NCI-H69 (cell line): ENCODE data around the gene METTL27.
"Not testable (repeated sequence)": the region's sequence is repeated elsewhere in the genome, so short reads cannot be mapped to it uniquely, and the experiment has no call there.

ENCODE experiments used
- DNase-seq: peaks from one replicate; lab custom pipeline; 2025; lab: John Stamatoyannopoulos, UW

Gene METTL27

GRCh38 chr7:73869011-73869798 lies 26.9 kb upstream of the METTL27 start:
- DNase-seq = no peak

- DNase-seq = no peak
Measured at GRCh38 chr7:73866446-73866767, 24.1 kb upstream of the METTL27 start.

DNA sequence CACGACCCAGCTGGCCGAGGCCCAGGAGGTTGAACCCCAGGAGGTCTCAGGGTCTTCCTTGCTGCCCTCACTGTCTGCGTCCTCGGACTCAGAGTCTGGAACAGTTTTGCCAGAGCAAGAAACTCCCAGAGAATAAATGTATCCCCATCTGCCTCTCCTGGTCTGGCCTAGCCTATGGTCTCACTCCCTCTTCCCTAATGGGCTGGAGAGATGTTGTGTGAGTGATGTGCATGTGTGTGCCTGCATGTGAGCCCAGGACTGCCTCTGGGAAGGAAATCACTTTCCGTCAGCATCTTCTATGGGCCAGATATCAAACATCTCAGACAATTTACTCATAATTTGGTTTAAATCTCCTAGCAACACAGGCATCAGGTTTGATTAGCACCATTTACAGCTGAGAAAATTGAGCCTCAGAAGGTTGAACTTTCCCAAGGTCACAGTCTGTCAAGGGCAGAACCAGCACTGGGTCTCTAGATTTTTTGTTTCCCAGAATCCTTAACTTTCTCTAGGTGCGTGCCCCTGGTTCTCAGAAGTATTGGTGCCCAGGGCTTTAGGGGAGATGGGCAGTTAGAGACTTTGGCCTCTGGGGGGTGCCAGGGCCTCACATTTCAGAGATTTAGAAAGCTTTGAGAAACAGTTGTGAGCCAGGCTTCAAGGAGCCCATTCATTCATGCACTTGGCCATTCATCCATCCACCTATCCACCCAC lies 23.6 kb upstream of the METTL27 start:
- DNase-seq = peak; percentile 69

- peak; percentile 47 for DNase-seq
Measured at GRCh38 chr7:73864981-73865711, 22.8 kb upstream of the METTL27 start.

DNA sequence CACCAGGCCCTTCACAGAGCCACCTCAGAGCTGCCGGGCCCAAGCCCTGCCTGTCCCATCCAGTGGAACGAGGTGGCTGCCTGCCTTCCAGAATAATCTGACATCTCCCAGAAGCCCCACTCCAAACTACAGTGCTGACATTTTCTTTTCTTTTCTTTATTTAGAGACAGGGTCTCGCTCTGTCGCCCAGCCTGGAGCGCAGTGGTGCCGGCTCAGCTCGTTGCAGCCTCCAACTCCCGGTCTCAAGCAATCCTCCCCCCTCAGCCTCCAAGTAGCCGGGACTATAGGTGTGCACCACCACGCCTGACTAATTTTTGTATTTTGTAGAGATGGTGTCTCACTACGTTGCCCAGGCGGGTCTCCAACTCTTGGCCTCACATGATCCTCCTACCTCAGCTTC lies 19.0 kb upstream of the METTL27 start:
- DNase-seq = no peak

DNA sequence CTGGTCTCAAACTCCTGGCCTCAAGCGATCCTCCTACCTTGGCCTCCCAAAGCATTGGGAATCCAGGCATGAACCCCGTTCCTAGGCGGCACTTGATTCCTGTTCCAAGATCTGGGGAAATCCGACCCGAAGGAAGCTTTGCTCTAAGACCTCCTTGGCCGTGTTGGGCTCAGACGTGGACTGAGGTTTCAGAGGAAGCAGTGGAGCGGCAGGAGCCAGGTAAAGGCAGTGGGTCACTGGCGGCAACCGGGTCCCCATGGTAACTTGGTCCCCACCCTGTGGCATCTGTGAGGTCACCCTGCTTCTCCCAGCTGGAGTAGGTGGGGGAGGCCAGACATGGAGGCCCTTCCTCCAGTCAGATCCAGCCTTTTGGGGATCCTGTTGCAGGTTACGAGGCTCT lies 18.5 kb upstream of the METTL27 start, which contains the start of gene TMEM270:
Gene TMEM270, plus strand, starts transcription at position 301 of the 400 bp plus-strand sequence. Its CDS starts 36 bp downstream, at position 337.
- DNase-seq = no peak

DNA sequence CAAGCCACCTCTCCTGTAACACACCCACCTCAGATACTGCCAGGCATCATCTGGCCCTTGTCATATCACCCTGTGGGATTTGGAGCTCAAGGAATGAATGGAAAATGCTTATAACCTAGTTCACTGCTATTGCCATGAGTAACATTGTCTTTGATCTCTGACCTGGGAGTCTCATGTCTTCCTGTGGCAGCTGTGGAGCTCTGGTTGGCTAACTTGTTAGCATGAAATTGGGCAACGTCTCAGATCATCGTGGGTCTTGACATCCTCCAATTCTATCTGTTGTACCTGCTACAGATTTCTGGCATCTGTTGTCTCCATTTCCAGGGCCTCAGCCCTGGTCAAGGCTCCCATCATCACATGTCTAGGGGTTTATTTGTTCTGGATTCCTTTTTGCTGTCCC lies 16.5 kb upstream of the METTL27 start:
- DNase-seq = no peak

- no peak for DNase-seq
Measured at GRCh38 chr7:73856941-73857340, 14.6 kb upstream of the METTL27 start.

- no peak for DNase-seq
Measured at GRCh38 chr7:73852500-73852899, 10.2 kb upstream of the METTL27 start.

GRCh38 chr7:73851410-73852338 lies 9.4 kb upstream of the METTL27 start:
- DNase-seq = peak; percentile 67

GRCh38 chr7:73850781-73851207 lies 8.5 kb upstream of the METTL27 start:
- DNase-seq = peak; percentile 41

DNA sequence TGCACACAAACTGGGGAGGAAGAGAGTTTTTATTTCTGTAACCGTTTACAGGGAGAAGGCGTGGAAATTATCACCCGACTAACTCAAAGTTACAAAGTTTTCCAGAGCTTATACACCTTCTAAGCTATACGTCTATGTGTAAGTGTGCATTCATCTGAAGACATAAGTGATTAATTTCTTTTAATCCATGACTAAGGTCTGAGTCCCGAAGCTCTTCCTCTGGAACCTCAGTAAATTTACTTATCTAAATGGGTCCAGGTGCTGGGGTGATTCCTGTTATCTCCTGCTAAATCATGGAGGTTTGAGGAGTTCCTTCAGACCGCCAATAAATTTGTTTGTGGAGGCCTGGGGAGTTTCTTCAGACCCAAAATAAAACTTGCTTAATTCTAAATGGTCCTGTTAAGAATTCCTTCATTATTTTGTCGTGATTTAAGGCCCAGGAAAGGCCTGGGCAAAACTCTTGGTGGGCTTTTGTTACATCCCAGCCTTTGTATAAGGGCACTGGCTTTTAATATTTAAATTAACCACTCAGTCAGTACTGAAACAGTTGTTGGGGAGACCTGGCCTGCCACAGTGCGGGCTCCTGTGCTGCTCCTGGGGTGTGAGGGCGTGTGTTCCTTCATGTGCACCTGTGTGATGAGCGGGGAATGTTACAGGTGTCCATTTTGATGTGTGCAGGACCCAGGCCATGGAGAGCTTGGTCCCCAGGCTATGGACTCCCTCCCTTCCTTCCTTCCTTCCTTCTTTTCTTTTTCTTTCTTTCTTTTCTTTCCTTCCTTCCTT lies 5.8 kb upstream of the METTL27 start:
- DNase-seq = no peak

DNA sequence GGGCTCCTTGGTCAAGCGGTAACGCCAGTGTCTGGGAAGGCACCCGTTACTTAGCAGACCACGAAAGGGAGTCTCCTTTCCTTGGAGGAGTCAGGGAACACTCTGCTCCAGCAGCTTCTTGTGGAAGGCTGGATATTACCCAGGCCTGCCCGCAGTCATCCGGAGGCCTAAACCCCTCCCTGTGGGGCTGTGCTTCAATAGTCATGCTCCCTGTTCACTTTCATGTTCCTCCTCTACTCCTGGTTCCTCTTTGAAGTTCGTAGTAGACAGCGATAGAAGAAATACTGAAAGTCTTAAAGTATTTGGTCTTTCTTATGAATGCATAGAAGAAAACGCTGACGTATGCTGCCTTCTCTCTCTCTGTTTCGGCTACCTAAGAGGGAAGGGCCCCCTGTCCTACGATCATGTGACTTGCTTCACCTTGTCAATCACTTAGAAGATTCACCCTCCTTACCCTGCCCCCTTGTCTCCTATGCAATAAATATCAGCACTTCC lies 3.4 kb upstream of the METTL27 start:
- DNase-seq = not testable (repeated sequence)

DNA sequence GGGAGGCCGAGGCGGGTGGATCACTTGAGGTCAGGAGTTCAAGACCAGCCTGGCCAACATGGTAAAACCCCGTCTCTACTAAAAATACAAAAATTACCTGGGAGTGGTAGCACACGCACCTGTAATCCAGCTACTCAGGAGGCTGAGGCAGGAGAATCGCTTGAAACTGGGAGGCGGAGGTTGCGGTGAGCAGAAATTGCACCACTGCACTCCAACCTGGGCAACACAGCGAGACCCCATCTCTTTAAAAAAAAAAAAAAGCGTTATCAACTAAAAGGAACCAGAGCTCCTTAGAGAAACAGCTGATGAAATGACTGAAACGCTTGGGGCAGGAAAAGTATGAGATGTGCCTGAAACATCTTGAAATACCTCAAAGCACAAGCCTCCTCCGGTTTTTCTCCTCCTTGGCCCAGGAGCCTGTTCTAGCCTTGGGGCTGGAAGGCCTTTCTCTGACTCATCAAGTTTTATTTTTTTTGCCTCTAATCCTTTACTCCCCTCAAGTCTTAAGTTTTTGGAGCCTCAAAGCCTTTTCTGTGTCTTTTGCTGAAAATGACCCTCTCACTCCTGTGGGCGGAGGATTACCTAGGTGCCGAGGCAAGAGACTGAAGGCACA lies 2.6 kb upstream of the METTL27 start:
- no peak for DNase-seq

DNA sequence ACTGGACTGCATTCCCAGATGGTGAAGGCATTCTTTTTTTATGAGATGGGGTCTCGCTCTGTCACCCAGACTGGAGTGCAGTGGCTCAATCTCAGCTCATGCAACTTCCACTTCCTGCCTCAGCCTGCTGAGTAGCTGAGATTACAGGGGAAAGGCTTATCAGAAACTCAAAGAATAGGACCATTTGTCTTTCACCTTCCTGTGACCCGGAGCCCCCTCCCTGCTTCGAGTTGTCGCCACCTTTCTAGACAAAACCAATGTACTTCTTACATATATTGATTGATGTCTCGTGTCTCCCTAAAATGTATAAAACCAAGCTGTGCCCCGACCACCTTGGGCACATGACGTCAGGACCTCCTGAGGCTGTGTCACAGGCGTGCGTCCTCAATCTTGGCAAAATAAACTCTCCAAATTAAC lies 1.8 kb upstream of the METTL27 start:
- DNase-seq = no peak

GRCh38 chr7:73841689-73842066 lies 638 bp downstream of the METTL27 start:
- no peak for DNase-seq

GRCh38 chr7:73840715-73841379 lies 1.5 kb downstream of the METTL27 start:
- no peak for DNase-seq

DNA sequence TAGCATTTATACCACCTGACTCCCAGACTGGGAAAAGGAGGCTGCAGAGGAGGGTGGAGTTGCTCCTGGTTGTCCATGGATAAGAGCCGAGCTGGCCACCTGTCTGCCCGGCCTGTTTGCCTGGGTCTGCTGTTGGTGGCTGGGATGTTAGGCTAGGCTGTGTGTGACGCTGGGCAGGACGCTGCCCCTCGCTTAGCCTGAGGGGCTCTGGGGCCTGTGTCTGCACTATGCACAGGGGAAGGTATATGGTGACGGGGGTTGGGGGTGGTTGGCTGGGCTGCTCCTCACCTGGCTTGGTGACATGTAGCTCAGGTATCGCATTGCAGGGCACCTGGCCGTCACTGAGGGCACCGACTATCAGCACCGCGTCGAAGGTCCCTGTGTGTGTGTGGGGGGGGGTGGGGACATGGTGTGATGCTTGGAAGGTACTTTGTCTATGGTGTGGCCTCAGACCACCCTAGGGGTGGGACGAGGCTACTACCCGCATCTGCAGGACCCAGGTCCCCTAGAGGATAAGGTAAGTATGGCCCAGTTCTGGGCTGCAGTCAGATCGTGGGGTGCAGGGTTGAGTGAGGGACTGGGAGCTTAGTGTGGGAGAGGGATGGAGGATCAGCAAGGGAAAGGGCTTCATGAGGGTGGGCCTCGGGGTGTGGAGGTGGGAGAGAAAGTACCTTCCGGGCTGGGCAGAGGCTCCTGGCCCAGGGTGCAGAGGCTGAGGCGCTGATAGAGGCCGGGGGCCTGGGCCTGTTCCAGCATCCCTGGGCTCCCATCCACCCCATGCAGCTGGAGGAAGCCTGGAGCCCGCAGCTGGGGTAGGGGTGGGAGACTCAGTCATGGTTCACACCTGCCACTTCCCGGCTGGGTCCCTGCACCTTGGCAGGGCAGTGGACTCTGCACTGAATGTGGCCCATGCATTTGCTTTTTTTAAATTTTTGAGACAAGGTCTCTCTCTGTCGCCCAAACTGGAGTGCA lies 2.3 kb downstream of the METTL27 start:
- DNase-seq = no peak

- DNase-seq = no peak
Measured at GRCh38 chr7:73839290-73839689, 3.0 kb downstream of the METTL27 start.
